Lung microvascular endothelial cell (primary cell): ENCODE data around the gene DNAJA1. TPM values are rescaled to one million over a fixed set of nuclear protein-coding genes. Genes with fewer than 3 reads are reported as not detected.

Source experiments
- DNase-seq, 2 donors: peaks; one replicate each; pipeline versions ENCODE4 v3.0.0 to v3.0.0-alpha.2; 2010; ENCODE audit warnings: low read depth in 2 of 2
- total RNA-seq: library from RNA; depleted of rRNA; stranded (reverse); fragments of >200 nt; gene quantifications from 2 replicates; pipeline ENCODE4 v1.2.1, GENCODE V29; 2014

DNAJA1 gene
- total RNA-seq, 1 donor from 2014 or later = 111 TPM

DNA sequence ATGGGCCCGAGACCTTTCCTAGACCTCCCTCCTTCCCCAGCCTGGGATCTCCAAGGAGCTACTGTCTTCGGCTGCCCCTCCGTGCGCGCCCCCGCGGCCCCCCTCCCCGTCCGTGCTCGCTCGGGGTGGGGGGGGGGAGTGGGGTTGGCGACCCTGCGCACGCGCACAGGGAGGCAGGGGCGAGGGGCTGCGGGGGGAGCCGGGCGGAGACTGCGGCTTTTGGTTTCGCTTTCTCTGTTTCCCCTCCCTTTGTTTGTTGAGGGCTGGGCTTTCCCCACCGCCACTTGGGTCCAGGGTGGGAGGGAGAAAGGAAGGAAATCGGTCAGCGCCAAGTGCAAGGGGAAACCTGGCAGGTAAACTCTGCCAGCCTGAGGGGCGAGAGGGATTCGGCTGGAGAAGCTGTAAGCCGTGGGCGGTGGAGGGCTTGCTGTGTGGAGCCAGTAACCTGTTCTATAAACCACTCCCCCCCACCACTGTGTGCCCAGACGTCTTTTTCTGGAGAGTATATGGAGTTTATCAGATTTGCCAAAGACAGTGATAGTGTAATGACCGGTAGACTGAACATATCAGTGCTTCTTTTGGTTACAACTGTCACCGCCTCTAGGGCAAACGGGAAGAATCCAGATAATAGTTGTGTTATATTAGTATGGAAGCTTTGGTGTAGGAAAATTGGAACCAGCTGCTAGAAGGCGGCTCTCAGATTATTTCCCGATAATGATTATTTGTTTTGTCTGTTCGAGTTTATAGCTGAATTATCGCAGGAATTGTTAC lies 684 bp downstream of the DNAJA1 start:
- DNase-seq = peak; percentile 79 to 91

DNA sequence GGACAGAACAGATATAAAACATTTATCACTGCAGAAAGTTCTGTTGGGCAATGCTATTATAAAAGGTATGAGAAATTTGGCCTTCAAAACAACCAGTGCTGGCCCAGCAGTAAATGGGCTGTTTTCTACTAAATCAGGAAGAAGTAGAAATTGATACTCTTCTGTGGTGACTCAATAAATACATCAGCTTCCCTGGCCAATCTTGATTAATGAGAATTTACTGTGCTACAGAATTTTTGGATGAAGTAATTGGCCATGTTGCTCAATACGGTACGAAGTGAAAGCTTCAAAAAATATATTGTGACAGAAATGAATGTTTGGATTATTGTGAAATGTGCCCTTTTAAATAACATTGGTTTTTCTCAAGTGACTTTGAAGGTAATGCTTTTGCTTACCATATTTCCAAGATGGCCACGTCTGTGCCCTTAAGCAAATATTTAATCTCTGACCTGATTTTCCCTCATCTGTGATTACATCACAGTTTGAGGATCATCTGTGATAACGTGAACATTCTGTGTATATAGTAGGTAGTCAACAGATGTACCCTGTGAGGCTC lies 4.2 kb downstream of the DNAJA1 start:
- DNase-seq = no peak

DNA sequence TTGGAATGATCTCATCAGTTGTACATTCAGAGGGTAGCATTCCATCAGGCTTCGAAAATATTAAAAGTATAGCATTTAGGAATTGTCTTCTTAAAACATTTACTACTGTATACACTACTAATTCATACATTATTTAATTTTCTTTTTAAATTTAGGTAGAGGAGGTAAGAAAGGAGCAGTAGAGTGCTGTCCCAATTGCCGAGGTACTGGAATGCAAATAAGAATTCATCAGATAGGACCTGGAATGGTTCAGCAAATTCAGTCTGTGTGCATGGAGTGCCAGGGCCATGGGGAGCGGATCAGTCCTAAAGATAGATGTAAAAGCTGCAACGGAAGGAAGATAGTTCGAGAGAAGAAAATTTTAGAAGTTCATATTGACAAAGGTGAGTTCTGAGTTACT lies 5.2 kb downstream of the DNAJA1 start:
- no peak for DNase-seq

DNA sequence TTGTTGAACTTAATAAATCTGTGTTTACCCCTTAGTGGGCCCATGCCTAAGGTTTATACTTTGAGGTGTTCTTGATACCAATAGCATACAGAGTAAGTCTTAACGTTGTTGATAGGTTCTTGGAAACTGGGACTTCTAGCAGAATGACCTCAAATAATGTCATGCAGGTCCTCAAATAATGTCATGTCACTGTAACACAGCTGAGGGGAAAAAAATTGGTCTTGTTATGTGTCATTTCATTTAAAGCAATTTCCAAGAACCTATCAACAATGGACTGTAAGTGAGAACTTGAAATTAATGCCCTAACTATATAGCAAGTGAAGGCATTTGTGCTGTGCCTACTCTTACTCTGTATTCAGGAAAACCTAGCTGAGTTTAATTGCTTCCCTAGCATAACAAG lies 7.2 kb downstream of the DNAJA1 start:
- DNase-seq = no peak

DNA sequence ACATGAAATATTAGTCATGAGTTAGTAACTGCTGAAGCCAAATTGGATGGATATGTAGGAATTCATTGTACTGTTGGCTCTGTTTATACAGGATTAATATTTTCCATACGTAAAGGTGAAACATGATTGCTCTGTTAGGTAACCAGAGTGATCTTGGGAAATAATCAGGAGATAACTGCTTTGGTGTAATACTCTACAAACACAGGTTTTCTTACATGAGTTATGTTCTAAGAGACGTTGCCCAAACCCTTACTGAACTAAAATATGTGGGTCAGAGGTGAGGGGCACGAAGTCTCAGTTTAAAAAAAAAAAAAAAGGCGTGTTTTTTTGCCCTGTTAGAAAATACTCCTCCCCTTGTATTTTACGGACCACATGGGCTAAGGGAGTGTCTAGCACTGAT lies 7.8 kb downstream of the DNAJA1 start:
- DNase-seq = peak in 1 of 2 donors; percentile 31

DNA sequence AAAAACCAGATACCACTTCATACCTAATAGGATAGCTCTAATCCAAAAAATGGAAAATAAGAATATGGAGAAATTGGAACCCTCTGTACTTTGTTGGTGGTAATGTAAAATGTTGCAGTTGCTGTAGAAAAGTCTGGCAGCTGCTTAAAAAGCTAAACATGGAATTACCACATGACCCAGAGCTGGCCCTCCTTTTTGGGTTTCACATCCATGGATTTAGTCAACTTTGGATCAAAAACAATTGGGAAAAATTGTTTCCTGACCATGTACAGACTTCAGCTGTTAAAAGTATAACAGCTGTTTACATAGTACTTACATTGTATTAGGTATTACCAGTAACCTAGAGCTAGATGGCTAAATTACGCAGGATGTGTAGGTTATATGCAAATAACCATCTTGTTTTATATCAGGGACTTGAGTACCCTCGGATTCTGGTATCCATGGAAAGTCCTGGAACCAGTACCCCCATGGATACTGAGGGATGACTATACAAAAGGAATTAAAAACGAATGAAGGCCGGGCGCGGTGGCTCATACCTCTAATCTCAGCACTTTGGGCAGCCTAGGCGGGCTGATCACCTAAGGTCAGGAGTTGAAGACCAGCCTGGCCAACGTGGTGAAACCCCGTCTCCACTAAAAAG lies 15.8 kb downstream of the DNAJA1 start:
- no peak for DNase-seq

DNA sequence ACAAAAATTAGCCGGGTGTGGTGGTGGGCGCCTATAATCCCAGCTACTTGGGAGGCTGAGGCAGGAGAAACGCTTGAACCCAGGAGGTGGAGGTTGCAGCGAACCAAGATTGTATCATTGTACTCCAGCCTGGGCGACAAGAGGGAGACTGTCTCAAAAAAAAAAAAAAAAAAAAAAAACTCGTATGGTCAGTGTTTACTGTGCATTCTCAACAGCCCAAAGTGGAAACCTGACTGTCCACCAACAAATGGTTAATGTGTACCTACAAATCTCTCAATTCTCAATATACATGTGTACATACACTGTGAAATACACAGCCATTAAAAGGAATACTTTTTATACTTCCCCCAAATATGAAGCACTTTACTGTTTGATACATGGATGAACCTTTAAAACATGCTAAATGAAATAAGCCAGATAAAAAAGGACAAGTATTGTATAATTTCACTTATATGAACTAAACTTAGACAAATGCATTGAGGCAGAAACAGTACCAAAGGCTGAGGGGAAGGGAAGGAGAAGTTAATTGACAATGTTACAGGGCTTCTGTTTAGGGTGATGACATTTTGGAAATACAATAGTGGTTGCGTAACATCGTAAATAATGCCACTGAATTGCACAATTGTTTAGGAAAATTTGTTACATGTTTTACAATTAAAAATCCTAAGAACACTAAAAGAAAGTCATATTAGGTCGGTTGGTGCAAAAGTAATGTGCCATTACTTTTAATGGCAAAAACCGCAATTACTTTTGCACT lies 16.5 kb downstream of the DNAJA1 start:
- no peak for DNase-seq

DNA sequence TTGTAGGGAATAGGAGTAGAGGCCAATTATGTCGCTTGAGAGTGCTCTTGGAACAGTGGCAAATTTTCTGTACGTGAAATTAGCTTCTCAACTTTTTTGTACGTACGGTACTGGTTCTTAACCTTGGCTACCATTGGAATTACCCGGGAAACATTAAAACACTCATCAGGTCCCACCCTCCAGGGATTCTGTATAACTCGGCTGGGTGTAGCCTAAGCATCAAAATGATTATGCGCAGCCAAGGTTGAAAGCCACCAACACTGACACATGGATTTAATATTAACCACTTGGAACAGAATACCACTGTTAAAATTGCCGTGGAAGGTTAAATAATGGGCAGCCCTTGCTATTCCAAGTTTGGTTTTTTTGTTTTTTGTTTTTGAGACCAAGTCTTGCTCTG lies 17.4 kb downstream of the DNAJA1 start:
- no peak for DNase-seq

DNA sequence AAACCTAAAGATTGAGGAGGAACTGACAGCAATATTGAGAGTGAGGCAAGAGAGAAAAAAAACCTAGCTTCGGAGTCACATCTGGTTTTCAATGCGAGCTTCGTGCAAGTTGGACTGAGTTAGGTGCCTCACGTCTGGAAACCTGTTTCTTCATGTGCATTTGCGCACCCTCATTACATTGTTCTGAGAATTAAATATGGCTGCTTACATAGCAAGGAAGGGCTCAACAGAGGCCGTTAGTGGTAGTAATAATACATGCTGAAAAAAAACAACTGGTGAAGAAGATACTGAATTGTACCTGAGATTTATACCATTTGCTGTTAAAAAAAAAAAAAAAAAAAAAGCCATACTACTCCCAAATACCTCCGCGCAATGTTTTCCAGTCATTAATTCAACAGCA lies 18.6 kb downstream of the DNAJA1 start:
- no peak for DNase-seq

DNA sequence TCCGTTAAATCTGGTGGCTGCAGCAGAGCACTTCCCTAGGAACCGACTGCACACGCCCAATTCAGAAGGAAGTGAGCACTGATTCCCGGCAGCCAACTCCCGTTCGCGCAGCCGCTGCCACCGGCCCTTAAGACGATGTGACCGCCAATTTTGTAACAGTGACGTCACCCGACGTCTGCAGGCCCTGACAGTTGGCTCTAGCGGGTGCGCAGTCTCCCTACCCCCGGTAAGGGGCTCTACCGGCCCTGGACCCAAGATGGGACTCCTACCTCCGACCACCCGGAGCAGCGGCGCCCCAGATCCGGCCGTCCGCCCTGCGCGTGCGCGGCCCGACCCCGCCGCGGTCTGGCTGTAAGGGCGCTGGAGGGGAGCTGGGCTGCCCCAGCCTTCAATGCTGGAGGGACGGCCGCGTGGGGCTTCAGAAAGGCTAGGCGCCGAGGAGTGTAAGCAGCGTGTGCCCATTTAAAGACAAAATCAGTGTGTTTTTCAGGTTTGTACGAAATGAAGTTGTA lies 19.1 kb downstream of the DNAJA1 start:
- peak; percentile 75 to 95 for DNase-seq

DNA sequence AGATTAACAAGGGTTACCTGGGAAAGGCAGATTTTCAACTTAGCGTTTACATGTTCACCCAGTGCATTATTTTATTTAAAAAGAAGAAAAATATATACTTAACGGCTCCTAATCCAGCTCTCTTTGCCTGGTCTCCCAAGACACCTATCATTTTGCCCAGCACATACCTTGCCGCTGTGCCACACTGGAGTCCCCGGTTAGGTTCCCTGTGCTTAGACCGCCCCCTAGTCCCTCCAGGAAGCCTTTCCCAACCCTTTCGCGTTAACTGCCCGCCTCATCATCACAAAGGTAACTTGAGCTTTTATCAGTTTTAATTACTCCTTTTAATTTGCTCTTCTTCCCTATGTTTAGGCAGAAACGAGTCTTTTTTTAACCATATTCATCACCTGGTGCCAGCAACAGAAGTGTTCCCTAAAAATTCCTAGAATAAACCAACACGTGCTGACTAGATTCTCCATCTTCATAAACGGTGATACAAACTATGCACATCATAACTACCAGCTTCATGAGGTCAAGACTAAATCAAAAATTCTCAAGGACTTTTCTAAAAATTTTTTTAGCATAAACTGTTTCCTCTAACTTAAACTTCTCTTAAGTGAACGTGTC lies 19.7 kb downstream of the DNAJA1 start:
- peak; percentile 41 to 56 for DNase-seq

DNA sequence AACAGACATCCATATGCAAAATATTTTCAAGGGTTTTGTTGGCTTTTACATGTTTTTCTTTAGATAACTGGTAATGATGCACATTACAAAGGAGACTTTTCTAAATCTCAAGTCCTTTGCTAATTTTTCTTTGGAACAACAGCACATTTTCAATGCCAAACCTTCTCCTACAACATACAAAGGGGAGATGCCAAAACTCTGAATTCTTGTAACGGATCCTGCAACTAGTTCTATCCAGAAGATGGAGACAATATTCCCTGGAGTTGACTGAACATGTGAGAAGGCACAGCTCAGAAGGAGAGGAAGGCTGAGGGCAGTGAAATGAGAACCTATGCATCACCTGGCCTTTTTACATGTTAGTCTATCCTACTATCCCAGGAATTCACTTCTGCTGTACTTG lies 21.0 kb downstream of the DNAJA1 start:
- DNase-seq = no peak

DNA sequence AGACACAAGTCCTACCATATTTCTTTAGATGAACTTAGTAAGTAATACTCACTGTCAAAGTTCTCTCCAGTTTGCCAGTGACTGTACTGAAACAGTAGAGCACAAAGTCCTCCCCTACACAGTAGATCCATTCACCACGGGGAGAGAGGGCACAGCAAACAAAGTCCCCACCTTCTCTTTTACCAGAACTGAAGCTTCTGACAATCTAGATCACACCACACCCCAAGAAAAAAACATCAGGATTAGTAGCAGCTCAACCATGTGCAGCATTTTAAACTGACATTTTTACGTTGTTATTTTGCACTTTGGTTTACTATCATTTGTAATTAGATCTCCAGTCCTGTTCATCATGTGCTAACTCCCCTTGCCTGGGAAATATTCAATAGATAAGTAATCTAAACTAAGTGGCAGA lies 23.0 kb downstream of the DNAJA1 start:
- DNase-seq = no peak

DNA sequence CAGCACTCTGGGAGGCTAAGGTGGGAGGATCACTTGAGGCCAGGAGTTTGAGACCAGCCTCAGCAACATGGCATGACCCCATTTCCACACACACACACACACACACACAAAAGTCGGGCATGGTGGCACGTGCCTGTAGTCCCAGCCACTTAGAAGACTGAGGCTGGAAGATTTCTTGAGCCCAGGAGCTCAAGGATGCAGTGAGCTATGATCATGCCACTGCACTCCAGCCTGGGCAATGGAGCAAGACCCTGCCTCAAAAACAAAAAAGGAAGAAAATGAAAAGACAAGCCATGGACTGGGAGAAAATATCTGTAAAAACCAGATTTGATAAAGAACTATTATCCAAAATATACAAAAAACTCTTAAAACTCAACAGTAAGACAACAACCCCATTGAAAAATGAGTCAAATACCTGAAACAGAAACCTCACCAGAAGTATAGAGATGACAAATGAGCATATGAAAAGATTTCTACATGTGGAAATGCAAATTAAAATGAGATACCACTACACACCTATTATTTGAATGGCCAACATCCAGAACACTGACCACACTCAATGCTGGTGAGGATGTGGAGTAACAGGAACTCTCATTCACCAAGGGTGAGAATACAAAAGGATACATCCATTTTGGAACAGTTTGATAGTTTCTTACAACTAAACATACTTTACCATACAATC lies 24.7 kb downstream of the DNAJA1 start:
- no peak for DNase-seq

DNA sequence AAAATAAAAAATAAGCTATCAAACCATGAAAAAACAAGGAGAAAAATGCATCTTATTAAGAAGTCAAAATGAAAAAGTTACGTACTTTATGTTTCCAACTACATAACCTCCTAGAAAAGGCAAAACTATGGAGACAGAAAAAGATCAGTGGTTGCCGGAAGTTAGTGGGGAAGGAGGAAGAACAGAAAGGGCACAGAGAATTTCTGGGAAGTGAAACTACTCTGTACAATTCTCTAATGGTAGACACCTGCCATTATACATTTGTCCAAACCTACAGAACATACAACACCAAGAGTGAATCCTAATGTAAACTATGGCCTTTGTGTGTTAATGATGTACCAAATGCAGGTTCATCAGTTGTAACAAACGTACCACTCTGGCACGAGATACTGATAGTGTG lies 26.1 kb downstream of the DNAJA1 start:
- no peak for DNase-seq

DNA sequence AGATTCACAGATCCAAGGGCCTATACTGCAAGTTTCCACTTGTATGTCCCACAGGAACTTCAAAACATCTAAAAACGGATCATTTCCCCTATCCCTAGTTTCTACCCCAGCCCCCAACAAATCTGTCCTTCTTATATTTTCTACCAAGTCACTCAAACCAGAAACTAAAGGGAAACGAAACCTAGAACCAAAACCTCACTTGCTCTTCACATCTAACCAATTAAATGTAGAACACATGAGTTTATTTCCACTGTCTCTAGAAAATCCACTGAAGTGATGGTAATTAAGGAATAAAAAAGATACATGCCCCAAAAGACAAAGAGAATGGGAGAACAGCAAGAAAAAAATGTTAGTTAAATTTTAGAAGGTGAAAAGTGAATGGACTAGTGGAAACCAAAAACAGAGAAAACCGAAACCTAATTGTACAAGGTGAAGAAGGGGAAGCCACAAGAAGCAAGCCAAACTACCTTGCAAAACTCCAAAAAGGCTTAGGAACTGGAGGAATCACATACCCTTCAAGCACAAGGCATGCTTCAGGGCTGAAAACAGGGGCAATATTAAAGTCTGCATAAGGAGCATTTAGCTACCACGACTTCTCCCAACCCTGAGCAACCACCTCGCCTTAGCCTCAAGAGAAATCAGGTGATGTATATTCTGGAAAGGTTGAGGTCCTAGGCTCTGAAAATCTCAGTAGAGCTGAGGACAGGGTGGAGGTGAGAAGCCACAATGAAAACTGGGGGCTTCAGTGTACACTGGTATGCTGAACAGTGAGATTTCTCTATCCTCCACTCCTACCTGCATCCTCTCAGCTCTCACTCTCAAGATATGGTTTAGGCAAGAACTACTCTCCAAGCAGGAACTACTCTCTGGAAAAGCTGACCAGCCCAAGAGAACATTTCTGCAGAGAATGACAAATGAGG lies 40.3 kb downstream of the DNAJA1 start:
- no peak for DNase-seq

DNA sequence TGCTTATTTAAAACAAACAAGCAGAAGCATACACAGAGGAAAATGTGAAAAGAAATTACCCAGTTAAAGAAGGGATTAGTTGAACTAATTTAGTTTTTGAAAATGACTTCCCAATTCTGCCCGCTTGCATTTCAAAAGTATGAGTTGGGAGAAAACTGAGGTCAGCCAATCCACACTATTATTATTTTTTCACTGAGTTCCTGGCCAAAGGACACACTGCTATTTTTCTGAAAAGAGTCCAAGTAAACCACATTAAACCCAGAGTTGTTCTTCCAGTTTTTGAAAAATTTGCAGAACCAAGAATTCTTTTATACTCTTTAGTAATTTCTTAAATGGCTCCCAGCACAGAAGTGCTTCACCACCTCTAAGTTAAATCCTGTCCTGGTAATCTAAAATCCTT lies 43.9 kb downstream of the DNAJA1 start:
- DNase-seq = no peak

DNA sequence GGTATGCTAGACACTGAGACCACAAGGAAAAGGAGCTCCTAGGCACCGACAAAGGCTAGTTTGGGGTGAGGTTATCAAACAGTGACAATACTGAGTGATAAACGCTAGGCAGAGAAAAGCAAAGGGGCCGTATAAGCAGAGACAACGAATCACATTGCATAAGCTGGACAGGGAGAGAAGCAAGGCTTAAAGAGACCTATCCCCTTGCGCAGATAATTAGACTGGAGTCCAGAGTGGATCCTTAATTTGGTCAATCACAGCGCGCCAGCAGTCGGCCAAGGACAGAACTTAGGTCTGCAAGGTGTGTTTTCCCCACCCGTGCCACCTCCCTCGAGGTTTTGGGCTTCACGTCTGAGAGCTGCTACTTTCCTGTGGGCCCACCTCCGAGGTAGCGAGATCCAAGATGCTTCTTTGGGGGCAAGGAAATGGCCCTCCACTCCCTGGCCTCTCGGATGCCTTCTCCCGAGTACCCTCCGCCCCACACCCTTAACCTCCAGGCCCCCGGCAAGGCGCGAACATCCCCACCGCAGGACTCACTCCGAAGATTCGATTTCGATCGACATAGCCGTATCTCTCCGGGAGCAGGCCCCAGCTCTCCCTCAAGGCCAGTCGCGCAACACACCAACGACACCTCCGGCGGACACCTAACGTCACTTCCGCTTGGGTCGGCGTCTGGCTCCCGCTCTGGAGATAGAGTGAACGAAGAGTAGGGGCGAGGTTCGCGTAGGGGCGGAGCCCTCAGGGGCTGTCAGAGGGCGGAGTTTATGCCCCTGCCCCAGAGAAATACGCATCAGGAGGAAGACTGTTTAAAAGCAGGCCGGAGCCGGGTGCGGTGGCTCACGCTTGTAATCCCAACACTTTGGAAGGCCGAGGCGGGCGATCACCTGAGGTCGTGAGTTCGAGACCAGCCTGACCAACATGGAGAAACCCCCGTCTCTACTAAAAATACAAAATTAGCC lies 51.3 kb downstream of the DNAJA1 start, which contains the start of gene SMU1:
TSS of gene SMU1 (minus strand) at position 629 of the 959 bp plus-strand sequence. CDS start at position 563, 66 bp downstream.
- peak; percentile 98 to 99 for DNase-seq

DNA sequence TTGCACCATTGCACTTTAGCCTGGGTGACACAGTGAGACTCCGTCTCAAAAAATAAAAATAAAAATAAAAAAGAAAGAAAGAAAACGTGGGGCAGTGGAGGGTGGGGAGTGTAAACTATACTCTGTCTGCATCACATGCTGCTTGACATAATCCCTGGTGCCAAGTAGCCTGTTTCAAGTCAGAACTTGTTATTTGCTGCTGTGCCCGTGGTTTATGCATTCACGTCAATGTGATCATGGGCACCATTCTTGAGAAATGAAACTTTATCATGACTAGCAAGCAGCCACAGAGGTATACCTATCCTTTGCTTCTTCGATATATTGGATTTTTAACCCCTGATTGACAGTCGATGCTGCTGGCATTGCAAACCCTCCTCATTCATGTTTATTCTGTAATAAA lies 55.5 kb downstream of the DNAJA1 start:
- no peak for DNase-seq
